GM18867 (cell line): ENCODE results near the gene GBF1.
"Not testable (repeated sequence)": the region's sequence is repeated elsewhere in the genome, so short reads cannot be mapped to it uniquely, and the experiment has no call there.

Experiments
- ATAC-seq: cut with Tn5 transposase; IDR thresholded peaks from one replicate; pipeline ENCODE4 v1.9.1; 2021; ENCODE audit warnings: mild to moderate bottlenecking, moderate library complexity; ENCODE audit not compliant: unreplicated experiment

Gene GBF1

GRCh38 chr10:102301332-102301731, 56.0 kb downstream of the GBF1 start:
- ATAC-seq = not testable (repeated sequence)

GRCh38 chr10:102302611-102303010, 57.3 kb downstream of the GBF1 start:
- ATAC-seq = no peak

- ATAC-seq = no peak
Observed at GRCh38 chr10:102306006-102306405, 60.7 kb downstream of the GBF1 start.

GRCh38 chr10:102306710-102307109, 61.4 kb downstream of the GBF1 start:
- ATAC-seq = no peak

GRCh38 chr10:102308318-102308717, 63.0 kb downstream of the GBF1 start:
- ATAC-seq = not testable (repeated sequence)

GRCh38 chr10:102309236-102309635, 63.9 kb downstream of the GBF1 start:
- ATAC-seq = no peak

GRCh38 chr10:102309916-102310315, 64.6 kb downstream of the GBF1 start:
- no peak for ATAC-seq

- no peak for ATAC-seq
Observed at GRCh38 chr10:102310361-102311024, 65.2 kb downstream of the GBF1 start.

GRCh38 chr10:102311025-102311420, 65.7 kb downstream of the GBF1 start:
- ATAC-seq = no peak

- no peak for ATAC-seq
Observed at GRCh38 chr10:102312683-102313082, 67.4 kb downstream of the GBF1 start.

GRCh38 chr10:102313221-102313896, 68.0 kb downstream of the GBF1 start:
- ATAC-seq = no peak

GRCh38 chr10:102314801-102315200, 69.5 kb downstream of the GBF1 start:
- no peak for ATAC-seq

- ATAC-seq = no peak
Observed at GRCh38 chr10:102316421-102316820, 71.1 kb downstream of the GBF1 start.

GRCh38 chr10:102322914-102323313, 77.6 kb downstream of the GBF1 start:
- ATAC-seq = no peak

- ATAC-seq = no peak
Observed at GRCh38 chr10:102324061-102324460, 78.7 kb downstream of the GBF1 start.

GRCh38 chr10:102326031-102326430, 80.7 kb downstream of the GBF1 start:
- no peak for ATAC-seq

- no peak for ATAC-seq
Observed at GRCh38 chr10:102327002-102327401, 81.7 kb downstream of the GBF1 start.

GRCh38 chr10:102327641-102328040, 82.3 kb downstream of the GBF1 start:
- no peak for ATAC-seq

GRCh38 chr10:102332772-102333171, 87.4 kb downstream of the GBF1 start:
- no peak for ATAC-seq

GRCh38 chr10:102334101-102334500, 88.8 kb downstream of the GBF1 start:
- no peak for ATAC-seq

GRCh38 chr10:102335184-102335583, 89.9 kb downstream of the GBF1 start:
- no peak for ATAC-seq

GRCh38 chr10:102341038-102341688, 95.8 kb downstream of the GBF1 start:
- no peak for ATAC-seq
